Effector memory CD8-positive, alpha-beta T cell (primary cell): Measurements from ENCODE around the gene SLC43A1.

Source experiments
- ATAC-seq: fragments of 150-1000 bp; cut with Tn5 transposase; replicated peaks from 2 replicates; pipeline ENCODE4 v1.10.0; 2021; ENCODE audit warnings: mild to moderate bottlenecking, moderate library complexity
- DNase-seq, 3 experiments: peaks; one replicate each; pipeline ENCODE4 v3.0.0; 2021
- H3K27ac Mint-ChIP-seq, 2 donors: one replicate each; pipeline ENCODE4 v1.8.0; 2022; ENCODE audit warnings: mild to moderate bottlenecking in 2 of 2, mixed read lengths in 2 of 2, moderate library complexity in 2 of 2
- H3K27me3 Mint-ChIP-seq, 2 donors: one replicate each; pipeline ENCODE4 v1.8.0; 2022; ENCODE audit warnings: mixed read lengths in 2 of 2
- H3K36me3 Mint-ChIP-seq: one replicate; pipeline ENCODE4 v1.8.0; 2022; ENCODE audit warnings: mild to moderate bottlenecking, moderate library complexity, mixed read lengths; ENCODE audit not compliant: insufficient read depth
- H3K4me1 Mint-ChIP-seq, 2 donors: one replicate each; pipeline ENCODE4 v1.8.0; 2022; ENCODE audit warnings: low read depth in 2 of 2, mixed read lengths in 2 of 2
- H3K4me3 Mint-ChIP-seq, 2 donors: one replicate each; pipeline ENCODE4 v1.8.0; 2022; ENCODE audit warnings: mild to moderate bottlenecking in 2 of 2, mixed read lengths in 2 of 2, moderate library complexity in 2 of 2
- H3K9me3 Mint-ChIP-seq, 2 donors: one replicate each; pipeline ENCODE4 v1.8.0; 2022; ENCODE audit warnings: mixed read lengths in 2 of 2

SLC43A1 gene

DNA sequence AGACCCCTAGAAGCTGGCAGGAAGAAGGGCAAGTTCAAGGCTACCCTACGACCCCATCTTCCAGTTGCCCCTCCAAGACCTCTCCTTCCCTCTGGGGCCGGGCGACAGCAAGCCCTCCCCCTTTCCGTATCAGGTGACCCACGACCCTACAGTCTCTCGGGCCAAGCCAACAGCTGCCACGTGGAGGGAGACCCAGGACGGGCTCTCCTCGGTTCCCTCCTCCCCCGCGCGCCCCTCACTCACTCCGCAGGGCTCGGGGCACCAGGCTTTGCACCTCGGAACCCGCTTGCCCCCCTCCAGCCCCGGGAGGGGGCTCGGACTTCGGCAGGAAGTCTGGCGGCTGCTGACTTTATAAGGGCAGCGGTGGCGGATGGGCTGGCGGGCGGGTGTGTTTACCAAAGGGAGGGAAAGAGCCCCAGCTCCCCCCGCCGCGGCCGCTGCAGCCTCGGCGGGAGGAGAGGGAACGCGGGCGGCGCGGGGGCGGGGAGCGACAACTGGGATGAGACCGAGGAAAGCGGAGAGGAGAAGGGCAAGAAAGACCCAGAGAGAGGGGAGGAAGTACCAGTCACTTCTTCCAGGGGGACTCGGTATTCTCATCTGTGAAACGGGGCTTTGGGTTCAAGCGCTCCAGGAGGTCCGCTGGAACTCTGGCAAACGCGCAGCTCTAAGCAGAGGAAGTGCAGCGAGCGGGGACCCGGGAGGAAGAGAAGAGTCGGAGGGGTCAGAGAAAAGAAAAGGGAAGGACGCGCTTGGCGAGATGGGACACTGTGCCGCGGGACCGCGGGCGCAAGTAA, 767 bp downstream of the SLC43A1 start:
- Mint-ChIP-seq H3K27ac (peak overlapping the region; percentile 91 to 93), H3K36me3 (peaks cover 2% of the 10 kb centered on the region), H3K9me3 (no peaks in the 10 kb centered on the region), H3K4me3 (peak overlapping the region; percentile 93 to 99), H3K4me1 (peaks cover 19 to 26% of the 10 kb centered on the region in 2 donors), H3K27me3 (peaks cover 0 to 7% of the 10 kb centered on the region in 2 donors)
- DNase-seq (peak; percentile 32 to 38 (median 34)), ATAC-seq (peak; percentile 73)

DNA sequence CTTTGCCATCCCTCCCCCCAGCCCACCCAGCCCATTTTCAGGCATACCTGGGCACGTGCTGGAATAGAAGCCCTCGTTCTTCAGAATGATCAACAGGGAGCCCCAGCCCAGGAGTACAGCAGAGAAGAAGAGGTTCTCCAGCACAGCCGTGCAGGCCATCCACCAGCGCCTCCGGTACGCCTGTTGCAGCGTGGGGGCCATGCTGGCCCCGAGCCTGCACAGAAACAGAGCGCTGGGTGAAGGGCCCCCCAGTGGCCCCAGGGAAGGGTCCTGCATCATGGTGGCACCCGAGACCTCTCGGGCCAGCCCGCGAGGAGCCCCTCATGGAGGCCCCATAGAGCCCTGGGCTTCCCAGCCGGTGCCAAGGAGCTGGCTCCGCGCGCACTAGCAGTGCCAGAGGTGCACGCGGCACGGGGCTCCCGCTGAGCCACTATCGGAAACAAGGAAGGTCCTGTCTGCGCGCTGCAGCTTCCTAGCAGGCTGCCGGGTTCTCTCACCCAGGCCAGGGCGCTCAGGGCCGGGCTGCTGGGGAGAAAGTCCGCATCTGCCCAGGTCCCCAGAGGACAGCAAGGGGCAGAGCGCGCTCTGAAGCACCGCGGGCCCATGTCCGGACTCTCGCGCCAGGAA, 1.5 kb downstream of the SLC43A1 start:
- Mint-ChIP-seq H3K4me1 (peaks cover 19 to 26% of the 10 kb centered on the region in 2 donors), H3K36me3 (peaks cover 2% of the 10 kb centered on the region), H3K9me3 (no peaks in the 10 kb centered on the region), H3K27ac (peak overlapping the region; percentile 91 to 93), H3K27me3 (peaks cover 0 to 5% of the 10 kb centered on the region in 2 donors), H3K4me3 (peak overlapping the region; percentile 93 to 99)
- ATAC-seq (peak; percentile 31), DNase-seq (peak in 1 of 3 experiments; percentile 16)

DNA sequence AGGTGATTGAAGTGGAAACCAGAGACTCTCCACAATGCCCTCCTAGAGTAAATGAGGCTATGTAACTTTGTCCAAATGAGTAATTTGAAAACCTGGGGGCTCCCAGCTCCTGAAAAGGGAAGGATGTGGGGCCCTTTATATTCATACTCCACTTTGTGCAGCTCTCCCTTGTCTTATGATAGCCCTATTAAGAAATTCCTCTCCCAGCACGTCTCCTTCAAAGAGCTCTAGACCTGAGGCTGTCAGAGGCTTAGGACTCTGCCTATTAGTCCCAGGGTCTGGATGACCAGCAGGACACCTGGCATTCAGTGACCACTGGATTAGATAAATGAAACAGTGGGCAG, 2.1 kb downstream of the SLC43A1 start:
- Mint-ChIP-seq H3K27ac (peak overlapping the region; percentile 68 to 91), H3K36me3 (peaks cover 2% of the 10 kb centered on the region), H3K4me3 (peak overlapping the region; percentile 93 to 99), H3K4me1 (peaks cover 19 to 26% of the 10 kb centered on the region in 2 donors), H3K27me3 (no peaks in the 10 kb centered on the region), H3K9me3 (no peaks in the 10 kb centered on the region)
- no peak for ATAC-seq
- DNase-seq: no peak

DNA sequence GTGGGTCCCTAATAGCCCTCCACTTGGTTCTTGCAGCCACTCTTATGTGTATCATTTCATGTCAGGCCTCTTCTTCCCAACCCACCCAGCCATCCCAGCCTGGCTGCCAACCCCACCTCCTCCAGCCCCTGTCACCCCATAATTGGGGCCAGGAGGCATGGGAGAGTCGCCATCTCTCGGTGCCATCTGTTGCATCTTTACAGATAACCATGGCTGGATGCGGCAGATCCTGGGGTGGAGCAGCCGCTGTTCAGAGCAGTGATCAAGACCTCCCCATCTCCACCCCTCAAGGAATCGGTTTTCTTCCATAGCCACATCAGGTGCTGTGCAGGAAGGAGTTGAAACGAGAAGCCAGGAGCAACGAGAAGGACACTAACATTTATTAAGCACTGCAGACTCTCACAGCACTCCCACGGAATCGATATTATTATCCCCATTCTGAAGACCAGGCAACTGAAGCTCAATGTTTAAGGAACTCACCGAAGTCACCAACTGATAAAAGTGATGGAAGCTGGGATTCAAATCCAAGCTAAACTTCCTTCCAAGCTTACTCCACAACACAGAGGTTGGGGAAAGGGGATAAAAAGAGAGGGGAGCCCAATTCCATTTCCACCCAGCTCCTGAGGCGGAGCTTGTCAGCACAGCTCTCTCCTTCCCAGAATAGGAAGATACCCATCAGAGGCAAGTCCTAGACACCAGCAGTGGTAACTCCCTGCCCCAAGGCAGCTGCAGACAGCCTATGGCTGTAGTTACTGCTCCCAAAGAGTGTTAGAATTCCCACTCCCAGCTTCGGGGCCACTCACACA, 2.7 kb downstream of the SLC43A1 start:
- ATAC-seq (no peak), DNase-seq (no peak)
- Mint-ChIP-seq H3K4me1 (peaks cover 21 to 26% of the 10 kb centered on the region in 2 donors), H3K9me3 (no peaks in the 10 kb centered on the region), H3K27me3 (no peaks in the 10 kb centered on the region), H3K27ac (peak overlapping the region; percentile 68 to 91), H3K36me3 (peaks cover 2% of the 10 kb centered on the region), H3K4me3 (peak overlapping the region in 1 of 2 donors; percentile 99)

DNA sequence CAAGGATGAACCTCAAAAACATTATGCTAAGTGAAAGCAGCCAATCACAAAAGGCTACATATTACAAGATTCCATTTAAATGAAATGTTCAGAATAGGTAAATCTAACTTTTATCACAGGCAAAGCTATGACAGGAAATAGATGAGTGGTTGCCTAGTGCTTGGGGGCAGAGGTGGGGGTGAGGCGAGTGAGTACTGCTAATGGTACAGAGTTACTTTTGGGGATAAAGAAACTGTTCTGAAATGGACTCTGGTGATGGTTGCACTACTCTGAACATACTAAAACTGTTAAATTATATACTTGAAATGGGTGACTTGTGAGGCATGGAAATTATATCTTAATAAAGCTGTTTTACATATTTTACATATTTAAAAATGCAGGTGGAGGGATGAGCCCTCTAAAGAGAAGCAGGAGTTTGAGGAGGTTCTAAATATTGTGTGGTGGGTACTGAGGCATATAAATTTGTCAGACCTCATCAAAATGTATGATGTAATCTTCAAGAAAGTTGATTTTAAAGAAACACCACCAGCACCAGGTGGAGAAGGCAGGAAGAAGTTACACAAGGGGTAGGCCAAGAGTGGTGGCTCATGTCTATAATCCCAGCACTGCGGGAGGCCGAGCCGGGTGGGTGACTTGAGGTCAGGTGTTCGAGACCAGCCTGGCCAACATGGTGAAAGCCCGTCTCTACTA, 3.6 kb downstream of the SLC43A1 start:
- Mint-ChIP-seq H3K4me3 (no peak overlapping the region), H3K27ac (peak overlapping the region; percentile 68 to 91), H3K27me3 (no peaks in the 10 kb centered on the region), H3K4me1 (peaks cover 21 to 26% of the 10 kb centered on the region in 2 donors), H3K9me3 (no peaks in the 10 kb centered on the region), H3K36me3 (peaks cover 6% of the 10 kb centered on the region)
- ATAC-seq: no peak
- DNase-seq: no peak

DNA sequence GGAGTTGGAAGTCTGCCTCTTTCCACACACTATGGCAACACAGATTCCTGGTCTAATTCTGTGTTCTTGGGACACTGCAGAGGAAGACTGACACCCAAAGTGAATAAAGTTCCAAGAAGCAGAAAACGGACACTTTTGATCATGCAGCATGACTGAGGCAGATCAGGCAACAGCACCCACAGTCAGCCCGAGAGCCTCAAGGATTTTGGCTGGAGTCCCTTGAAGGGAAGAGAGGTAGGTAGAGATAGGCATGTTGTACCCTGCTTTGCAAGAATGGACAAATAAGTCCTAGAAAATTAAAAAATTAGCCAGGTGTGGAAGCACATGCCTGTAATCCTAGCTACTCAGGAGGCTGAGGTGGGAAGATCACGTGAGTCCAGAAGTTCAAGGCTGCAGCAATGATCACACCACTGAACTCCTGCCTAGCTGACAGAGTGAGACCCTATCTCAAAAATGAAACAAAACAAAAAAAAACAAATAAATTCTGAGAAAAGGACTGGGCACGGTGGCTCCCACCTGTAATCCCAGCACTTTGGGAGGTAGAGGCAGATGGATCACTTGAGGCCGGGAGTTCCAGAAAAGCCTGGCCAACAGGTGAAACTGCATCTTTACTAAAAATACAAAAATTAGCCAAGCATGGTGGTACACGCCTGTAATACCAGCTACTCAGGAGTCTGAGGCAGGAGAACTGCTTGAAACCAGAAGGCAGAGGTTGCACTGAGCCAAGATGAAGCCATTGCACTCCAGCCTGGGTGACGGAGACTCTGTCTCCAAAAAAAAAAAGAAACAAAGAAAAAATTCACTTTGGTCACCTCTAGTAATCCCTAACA, 6.9 kb downstream of the SLC43A1 start:
- H3K4me1 Mint-ChIP-seq: peaks cover 12 to 17% of the 10 kb centered on the region in 2 donors
- no peak overlapping the region for H3K4me3 Mint-ChIP-seq
- ATAC-seq: no peak
- no peaks in the 10 kb centered on the region for H3K9me3 Mint-ChIP-seq
- H3K27ac Mint-ChIP-seq: peak overlapping the region in 1 of 2 donors; percentile 75
- H3K27me3 Mint-ChIP-seq: no peaks in the 10 kb centered on the region
- DNase-seq: no peak
- peaks cover 4% of the 10 kb centered on the region for H3K36me3 Mint-ChIP-seq

DNA sequence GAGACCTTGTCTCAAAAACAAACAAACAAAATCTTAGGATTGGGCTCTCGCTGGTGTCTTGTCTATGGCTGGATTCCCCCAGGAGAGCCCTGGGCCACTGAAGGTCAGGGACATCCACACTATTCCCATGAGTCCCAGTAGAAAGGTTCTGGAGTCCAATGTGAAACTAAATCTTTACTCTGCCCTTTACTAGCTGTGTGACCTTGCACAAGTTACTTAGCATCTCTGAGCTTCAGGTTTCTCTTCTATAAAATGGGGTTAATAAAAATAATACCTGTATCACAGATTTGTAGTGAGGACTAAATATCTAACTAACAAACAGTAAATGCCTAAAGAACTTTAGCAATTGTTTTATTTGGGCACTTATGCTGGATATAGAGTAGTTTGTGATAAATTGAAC, 9.0 kb downstream of the SLC43A1 start:
- ATAC-seq (no peak), DNase-seq (no peak)
- Mint-ChIP-seq H3K4me1 (peaks cover 2 to 3% of the 10 kb centered on the region in 2 donors), H3K4me3 (no peak overlapping the region), H3K36me3 (peaks cover 4% of the 10 kb centered on the region), H3K27ac (no peak overlapping the region), H3K9me3 (no peaks in the 10 kb centered on the region), H3K27me3 (no peaks in the 10 kb centered on the region)

DNA sequence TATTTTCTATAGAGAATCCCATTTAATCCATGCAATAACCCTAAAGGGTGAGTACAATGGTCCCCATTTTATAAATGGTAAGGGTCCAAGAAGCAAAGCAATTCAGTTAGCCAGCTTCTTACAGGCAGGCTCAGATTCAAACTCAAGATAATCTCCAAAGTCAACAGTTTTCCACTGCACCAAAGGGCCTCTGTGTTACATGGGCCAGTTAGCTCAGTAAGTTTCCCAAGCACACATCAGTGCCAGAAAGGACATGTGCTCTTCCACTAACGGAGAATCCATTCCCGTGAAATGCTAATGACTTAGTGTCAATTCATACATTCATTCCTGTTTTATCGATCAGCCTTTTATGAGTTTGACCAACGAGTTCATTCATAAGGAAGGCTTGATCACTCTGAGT, 11.0 kb downstream of the SLC43A1 start:
- Mint-ChIP-seq H3K36me3 (peaks cover 6% of the 10 kb centered on the region), H3K27me3 (no peaks in the 10 kb centered on the region), H3K4me1 (peaks cover 0 to 2% of the 10 kb centered on the region in 2 donors), H3K4me3 (no peak overlapping the region), H3K27ac (no peak overlapping the region), H3K9me3 (no peaks in the 10 kb centered on the region)
- ATAC-seq: no peak
- no peak for DNase-seq

DNA sequence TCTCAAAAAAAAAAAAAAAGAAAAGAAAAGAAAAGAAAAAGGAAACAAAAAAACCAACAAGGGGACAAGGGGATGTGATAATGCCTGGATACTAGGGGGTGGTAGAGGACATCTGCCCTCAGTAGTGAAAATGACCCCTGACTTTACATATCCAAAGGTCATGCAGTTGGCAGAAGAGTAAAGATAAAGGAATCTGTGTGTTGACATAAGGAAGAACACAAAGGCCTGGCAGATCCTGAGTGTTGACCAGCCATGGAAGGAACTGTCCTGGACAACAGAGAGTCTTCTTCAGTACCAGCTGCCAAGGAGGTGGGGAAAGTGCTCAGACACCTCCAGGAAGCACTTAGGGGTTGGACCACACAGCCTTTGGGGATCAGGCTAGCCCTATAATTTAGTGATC, 12.6 kb downstream of the SLC43A1 start:
- H3K27ac Mint-ChIP-seq: no peak overlapping the region
- ATAC-seq: no peak

DNA sequence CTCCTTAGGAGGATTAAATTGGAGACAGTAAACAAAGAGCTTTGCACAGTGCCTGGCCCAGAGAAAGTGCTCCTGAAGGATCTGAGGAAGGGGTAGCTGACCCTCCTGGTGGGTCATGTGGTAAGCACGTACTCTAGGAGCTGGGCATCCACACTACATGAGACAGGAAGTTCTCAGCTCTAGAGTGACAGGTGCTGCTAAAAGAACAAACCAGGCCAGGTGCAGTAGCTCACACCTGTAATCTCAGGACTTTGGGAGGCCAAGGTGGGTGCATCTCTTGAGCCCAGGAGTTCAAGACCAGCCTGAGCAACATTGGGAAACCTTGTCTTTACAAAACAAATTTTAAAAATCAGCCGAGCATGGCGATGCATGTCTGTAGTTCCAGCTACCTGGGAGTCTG, 13.1 kb downstream of the SLC43A1 start:
- no peak for ATAC-seq
- DNase-seq: no peak
- no peaks in the 10 kb centered on the region for H3K9me3 Mint-ChIP-seq
- no peaks in the 10 kb centered on the region for H3K27me3 Mint-ChIP-seq
- no peaks in the 10 kb centered on the region for H3K4me1 Mint-ChIP-seq
- peaks cover 9% of the 10 kb centered on the region for H3K36me3 Mint-ChIP-seq
- H3K27ac Mint-ChIP-seq: no peak overlapping the region
- H3K4me3 Mint-ChIP-seq: no peak overlapping the region

More for the DNA sequence above, 12.6 kb downstream of the SLC43A1 start:
- Mint-ChIP-seq H3K4me1 (no peaks in the 10 kb centered on the region), H3K9me3 (no peaks in the 10 kb centered on the region), H3K36me3 (peaks cover 9% of the 10 kb centered on the region), H3K27me3 (no peaks in the 10 kb centered on the region), H3K4me3 (no peak overlapping the region)
- DNase-seq: no peak

DNA sequence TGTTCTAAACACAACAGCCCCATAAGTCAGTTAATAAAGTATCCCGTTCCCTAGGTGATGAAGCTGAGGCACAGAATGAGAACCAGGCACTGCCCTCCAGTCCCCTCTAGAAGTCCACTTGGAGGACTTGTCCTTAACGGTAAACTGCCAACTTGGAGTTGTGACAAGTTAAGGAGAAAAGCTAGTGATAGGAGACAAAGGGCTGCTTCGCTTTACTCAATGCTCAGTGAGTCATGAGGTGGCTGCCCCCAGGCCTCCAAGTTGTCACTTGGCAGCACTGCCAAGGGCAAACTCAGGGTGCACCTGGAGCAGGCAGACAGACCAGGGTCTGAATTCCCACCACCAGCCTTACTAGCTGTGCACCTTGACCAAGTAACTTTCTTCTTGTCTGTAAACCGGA, 13.5 kb downstream of the SLC43A1 start:
- no peaks in the 10 kb centered on the region for H3K4me1 Mint-ChIP-seq
- peaks cover 7% of the 10 kb centered on the region for H3K36me3 Mint-ChIP-seq
- no peaks in the 10 kb centered on the region for H3K27me3 Mint-ChIP-seq
- no peak overlapping the region for H3K4me3 Mint-ChIP-seq
- no peaks in the 10 kb centered on the region for H3K9me3 Mint-ChIP-seq
- no peak overlapping the region for H3K27ac Mint-ChIP-seq
- DNase-seq (no peak), ATAC-seq (no peak)

DNA sequence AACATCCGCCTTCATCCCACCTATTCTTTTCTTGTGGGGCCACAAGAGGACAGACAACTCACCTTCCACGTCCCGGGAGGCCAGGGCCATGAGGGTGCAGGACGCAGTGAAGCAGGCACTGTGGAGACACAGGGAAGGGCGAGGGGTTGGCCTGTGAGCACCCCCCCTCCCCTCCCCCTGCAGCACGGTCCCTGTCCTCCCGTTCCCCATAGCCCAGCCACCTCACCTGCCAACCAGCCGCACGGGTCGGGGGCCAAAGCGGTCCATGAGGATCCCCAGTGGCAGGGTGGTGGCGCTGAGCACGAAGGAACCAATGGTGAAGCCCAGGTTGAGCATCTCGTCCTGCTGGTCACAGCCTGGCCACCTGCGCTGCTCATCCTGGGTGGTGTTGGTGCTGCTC, 14.6 kb downstream of the SLC43A1 start:
- peaks cover 6% of the 10 kb centered on the region for H3K36me3 Mint-ChIP-seq
- H3K4me3 Mint-ChIP-seq: no peak overlapping the region
- no peaks in the 10 kb centered on the region for H3K27me3 Mint-ChIP-seq
- no peaks in the 10 kb centered on the region for H3K4me1 Mint-ChIP-seq
- H3K27ac Mint-ChIP-seq: no peak overlapping the region
- H3K9me3 Mint-ChIP-seq: no peaks in the 10 kb centered on the region
- ATAC-seq (no peak), DNase-seq (no peak)
